Endothelial cell of umbilical vein (primary cell): Measurements from ENCODE around the gene PARVA.

ENCODE experiments used
- EZH2 ChIP-seq: IDR thresholded peaks from 2 replicates; pipeline ENCODE4 v1.6.1; 2012; ENCODE audit warnings: borderline replicate concordance, low read depth, mild to moderate bottlenecking, moderate library complexity, low read length, inconsistent platforms; ENCODE audit not compliant: severe bottlenecking
- MYC ChIP-seq: IDR thresholded peaks from one replicate; pipeline ENCODE4 v1.6.1; 2011; ENCODE audit warnings: mild to moderate bottlenecking, low read depth, low read length
- POLR2A ChIP-seq: IDR thresholded peaks from 2 replicates; pipeline ENCODE4 v1.6.1; 2012; ENCODE audit warnings: low read depth, mild to moderate bottlenecking, control low read depth, low read length
- POLR2AphosphoS5 ChIP-seq: IDR thresholded peaks from 2 replicates; pipeline ENCODE4 v1.6.1; 2012; ENCODE audit warnings: low read depth, mild to moderate bottlenecking, control low read depth, low read length, moderate library complexity; ENCODE audit not compliant: insufficient read depth
- TF ChIP-seq, protein P1 (sequence below), 2 donors: IDR thresholded peaks; 1 replicate in 1 of 2; 2 replicates in 1 of 2; pipeline ENCODE4 v1.5.1; 2011; ENCODE audit warnings: low read length in 2 of 2, mild to moderate bottlenecking in 2 of 2, moderate library complexity in 2 of 2, control low read depth in 1 of 2, inconsistent platforms in 1 of 2, low read depth in 1 of 2; ENCODE audit not compliant: insufficient read depth in 1 of 2; ENCODE audit errors: extremely low read depth in 1 of 2
- TF ChIP-seq, protein P2 (sequence below): IDR thresholded peaks from 2 replicates; pipeline ENCODE4 v1.6.1; 2011; ENCODE audit not compliant: insufficient read depth, insufficient read length

DNA sequence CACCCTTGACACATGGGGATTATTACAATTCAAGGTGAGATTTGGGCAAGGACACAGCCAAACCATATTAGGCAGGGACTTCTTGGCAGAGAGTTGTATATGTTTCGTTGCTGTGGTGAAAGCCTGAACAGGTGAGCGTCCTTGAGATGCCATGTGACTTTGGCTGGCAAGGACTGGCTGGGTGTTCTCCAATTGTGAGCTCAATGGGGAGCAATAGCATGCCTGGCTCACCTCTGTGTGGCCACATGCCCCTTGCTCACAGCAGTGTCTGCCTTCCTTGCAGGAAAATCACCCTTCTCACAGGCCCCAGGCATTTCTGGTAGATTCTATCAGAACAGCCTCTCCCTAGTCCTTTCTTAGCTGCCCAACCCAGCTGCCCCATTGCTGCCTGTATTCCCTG, 105.5 kb downstream of the PARVA start:
- TF ChIP-seq POLR2A (no peak), MYC (no peak), POLR2AphosphoS5 (no peak), EZH2 (no peak)
- TF ChIP-seq, protein P1, sequence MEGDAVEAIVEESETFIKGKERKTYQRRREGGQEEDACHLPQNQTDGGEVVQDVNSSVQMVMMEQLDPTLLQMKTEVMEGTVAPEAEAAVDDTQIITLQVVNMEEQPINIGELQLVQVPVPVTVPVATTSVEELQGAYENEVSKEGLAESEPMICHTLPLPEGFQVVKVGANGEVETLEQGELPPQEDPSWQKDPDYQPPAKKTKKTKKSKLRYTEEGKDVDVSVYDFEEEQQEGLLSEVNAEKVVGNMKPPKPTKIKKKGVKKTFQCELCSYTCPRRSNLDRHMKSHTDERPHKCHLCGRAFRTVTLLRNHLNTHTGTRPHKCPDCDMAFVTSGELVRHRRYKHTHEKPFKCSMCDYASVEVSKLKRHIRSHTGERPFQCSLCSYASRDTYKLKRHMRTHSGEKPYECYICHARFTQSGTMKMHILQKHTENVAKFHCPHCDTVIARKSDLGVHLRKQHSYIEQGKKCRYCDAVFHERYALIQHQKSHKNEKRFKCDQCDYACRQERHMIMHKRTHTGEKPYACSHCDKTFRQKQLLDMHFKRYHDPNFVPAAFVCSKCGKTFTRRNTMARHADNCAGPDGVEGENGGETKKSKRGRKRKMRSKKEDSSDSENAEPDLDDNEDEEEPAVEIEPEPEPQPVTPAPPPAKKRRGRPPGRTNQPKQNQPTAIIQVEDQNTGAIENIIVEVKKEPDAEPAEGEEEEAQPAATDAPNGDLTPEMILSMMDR (IDR thresholded peaks at IDR 0.05; ENCODE audit: extremely low read depth in 1 of 2, insufficient read depth in 1 of 2, low read depth in 1 of 2, low read length in 2 of 2): no peak
- TF ChIP-seq, protein P2, sequence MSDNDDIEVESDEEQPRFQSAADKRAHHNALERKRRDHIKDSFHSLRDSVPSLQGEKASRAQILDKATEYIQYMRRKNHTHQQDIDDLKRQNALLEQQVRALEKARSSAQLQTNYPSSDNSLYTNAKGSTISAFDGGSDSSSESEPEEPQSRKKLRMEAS: no peak
